ENCODE data around the gene UPK1A. TPM values are rescaled to one million over a fixed set of nuclear protein-coding genes. Genes with fewer than 3 reads are reported as not detected.

UPK1A gene
- polyA plus RNA-seq: under 1 TPM in 1 of 4 donors, not detected in 3; 0.07 TPM
- long read RNA-seq, donor 1: 0 reads
- long read RNA-seq, donor 2: 0 reads
- long read RNA-seq, donor 3: 0 reads
- long read RNA-seq, donor 4: 0 reads
- long read RNA-seq, donor 5: 0 reads
- long read RNA-seq, donor 6: 0 reads
- long read RNA-seq, donor 7: 0 reads
- long read RNA-seq, donor 8: 0 reads
- long read RNA-seq, donor 9: 0 reads
- long read RNA-seq, donor 10, partial matches to known transcripts: 0 of 1 reads
- long read RNA-seq, donor 10, other reads (novel, unspliced or antisense): 0 of 1 reads

- 51 to 66% (median 58%) methylated on average over 16 of the region's 16 CpGs for WGBS, 3 donors
- FAIRE-seq: no peak
- Histone ChIP-seq H3K27ac (ENCODE audit: low read depth in 1 of 3, low read length in 2 of 3) (no peak within 1 kb of the TSS), H3K4me3 (ENCODE audit: low read depth in 1 of 3, low read length in 3 of 3) (no peak within 1 kb of the TSS), H3K36me3 (ENCODE audit: control insufficient read depth in 3 of 3, insufficient read depth in 2 of 3, low read depth in 1 of 3, low read length in 3 of 3) (peaks cover 0 to 13% (median 6%) of the 10 kb centered on the region in 3 donors), H3K9me3 (ENCODE audit: control insufficient read depth in 2 of 2, insufficient read depth in 1 of 2, low read depth in 1 of 2, low read length in 1 of 2) (no peaks in the 10 kb centered on the region), H3K27me3 (ENCODE audit: control insufficient read depth in 3 of 3, insufficient read depth in 3 of 3, low read length in 3 of 3) (peaks cover 0 to 6% (median 5%) of the 10 kb centered on the region in 3 donors), H3K4me1 (ENCODE audit: control insufficient read depth in 3 of 3, insufficient read depth in 2 of 3, low read depth in 1 of 3, low read length in 2 of 3) (no peaks in the 10 kb centered on the region)
- peak in 1 of 2 donors; percentile 7 for DNase-seq
Measured at GRCh38 chr19:35666251-35666913, at the start of gene UPK1A. Gene UPK1A (plus strand): TSS chr19:35666517. CDS start chr19:35666813, 296 bp downstream.

- Histone ChIP-seq H3K27ac (ENCODE audit: low read depth in 1 of 3, low read length in 2 of 3) (no peak overlapping the region), H3K9me3 (ENCODE audit: control insufficient read depth in 2 of 2, insufficient read depth in 1 of 2, low read depth in 1 of 2, low read length in 1 of 2) (no peaks in the 10 kb centered on the region), H3K27me3 (ENCODE audit: control insufficient read depth in 3 of 3, insufficient read depth in 3 of 3, low read length in 3 of 3) (no peaks in the 10 kb centered on the region), H3K4me3 (ENCODE audit: low read depth in 1 of 3, low read length in 3 of 3) (no peak overlapping the region), H3K36me3 (ENCODE audit: control insufficient read depth in 3 of 3, insufficient read depth in 2 of 3, low read depth in 1 of 3, low read length in 3 of 3) (peaks cover 0 to 61% (median 5%) of the 10 kb centered on the region in 3 donors), H3K4me1 (ENCODE audit: control insufficient read depth in 3 of 3, insufficient read depth in 2 of 3, low read depth in 1 of 3, low read length in 2 of 3) (no peaks in the 10 kb centered on the region)
- FAIRE-seq (no peak), DNase-seq (no peak)
- 86 to 90% (median 87%) methylated on average over 7 of the region's 7 CpGs for WGBS, 3 donors
Measured at GRCh38 chr19:35618857-35619256, 47.5 kb upstream of the UPK1A start.

- H3K27ac ChIP-seq (ENCODE audit: low read depth in 1 of 3, low read length in 2 of 3): no peak overlapping the region
- H3K4me1 ChIP-seq (ENCODE audit: control insufficient read depth in 3 of 3, insufficient read depth in 2 of 3, low read depth in 1 of 3, low read length in 2 of 3): no peaks in the 10 kb centered on the region
- peaks cover 0 to 58% (median 5%) of the 10 kb centered on the region in 3 donors for H3K36me3 ChIP-seq (ENCODE audit: control insufficient read depth in 3 of 3, insufficient read depth in 2 of 3, low read depth in 1 of 3, low read length in 3 of 3)
- no peaks in the 10 kb centered on the region for H3K9me3 ChIP-seq (ENCODE audit: control insufficient read depth in 2 of 2, insufficient read depth in 1 of 2, low read depth in 1 of 2, low read length in 1 of 2)
- DNase-seq: no peak
- WGBS, 3 donors: 96 to 98% (median 98%) methylated on average over 10 to 12 of the region's 12 CpGs
- no peaks in the 10 kb centered on the region for H3K27me3 ChIP-seq (ENCODE audit: control insufficient read depth in 3 of 3, insufficient read depth in 3 of 3, low read length in 3 of 3)
- H3K4me3 ChIP-seq (ENCODE audit: low read depth in 1 of 3, low read length in 3 of 3): no peak overlapping the region
- no peak for FAIRE-seq
Measured at GRCh38 chr19:35619290-35619923, 46.9 kb upstream of the UPK1A start.

- Histone ChIP-seq H3K4me3 (ENCODE audit: low read depth in 1 of 3, low read length in 3 of 3) (no peak overlapping the region), H3K27ac (ENCODE audit: low read depth in 1 of 3, low read length in 2 of 3) (no peak overlapping the region), H3K27me3 (ENCODE audit: control insufficient read depth in 3 of 3, insufficient read depth in 3 of 3, low read length in 3 of 3) (no peaks in the 10 kb centered on the region), H3K9me3 (ENCODE audit: control insufficient read depth in 2 of 2, insufficient read depth in 1 of 2, low read depth in 1 of 2, low read length in 1 of 2) (no peaks in the 10 kb centered on the region), H3K4me1 (ENCODE audit: control insufficient read depth in 3 of 3, insufficient read depth in 2 of 3, low read depth in 1 of 3, low read length in 2 of 3) (no peaks in the 10 kb centered on the region), H3K36me3 (ENCODE audit: control insufficient read depth in 3 of 3, insufficient read depth in 2 of 3, low read depth in 1 of 3, low read length in 3 of 3) (peaks cover 0 to 53% (median 5%) of the 10 kb centered on the region in 3 donors)
- DNase-seq (no peak), FAIRE-seq (no peak)
- WGBS, 3 donors: 91 to 92% (median 91%) methylated on average over 13 to 17 of the region's 17 CpGs
Measured at GRCh38 chr19:35620001-35620400, 46.3 kb upstream of the UPK1A start.

- Histone ChIP-seq H3K27ac (ENCODE audit: low read depth in 1 of 3, low read length in 2 of 3) (no peak overlapping the region), H3K36me3 (ENCODE audit: control insufficient read depth in 3 of 3, insufficient read depth in 2 of 3, low read depth in 1 of 3, low read length in 3 of 3) (peaks cover 0 to 48% (median 5%) of the 10 kb centered on the region in 3 donors), H3K4me3 (ENCODE audit: low read depth in 1 of 3, low read length in 3 of 3) (no peak overlapping the region), H3K27me3 (ENCODE audit: control insufficient read depth in 3 of 3, insufficient read depth in 3 of 3, low read length in 3 of 3) (no peaks in the 10 kb centered on the region), H3K9me3 (ENCODE audit: control insufficient read depth in 2 of 2, insufficient read depth in 1 of 2, low read depth in 1 of 2, low read length in 1 of 2) (no peaks in the 10 kb centered on the region), H3K4me1 (ENCODE audit: control insufficient read depth in 3 of 3, insufficient read depth in 2 of 3, low read depth in 1 of 3, low read length in 2 of 3) (no peaks in the 10 kb centered on the region)
- DNase-seq (no peak), FAIRE-seq (no peak)
- 94 to 96% (median 96%) methylated on average over 9 of the region's 9 CpGs for WGBS, 3 donors
Measured at GRCh38 chr19:35621708-35622107, 44.6 kb upstream of the UPK1A start.

GRCh38 chr19:35622750-35623149 is 43.6 kb upstream of the UPK1A start:
- peaks cover 0 to 39% (median 4%) of the 10 kb centered on the region in 3 donors for H3K36me3 ChIP-seq (ENCODE audit: control insufficient read depth in 3 of 3, insufficient read depth in 2 of 3, low read depth in 1 of 3, low read length in 3 of 3)
- no peak overlapping the region for H3K4me3 ChIP-seq (ENCODE audit: low read depth in 1 of 3, low read length in 3 of 3)
- H3K27ac ChIP-seq (ENCODE audit: low read depth in 1 of 3, low read length in 2 of 3): no peak overlapping the region
- no peak for FAIRE-seq
- H3K9me3 ChIP-seq (ENCODE audit: control insufficient read depth in 2 of 2, insufficient read depth in 1 of 2, low read depth in 1 of 2, low read length in 1 of 2): no peaks in the 10 kb centered on the region
- WGBS, 3 donors: 90 to 97% (median 92%) methylated on average over 11 to 13 of the region's 13 CpGs
- no peak for DNase-seq
- no peaks in the 10 kb centered on the region for H3K27me3 ChIP-seq (ENCODE audit: control insufficient read depth in 3 of 3, insufficient read depth in 3 of 3, low read length in 3 of 3)
- H3K4me1 ChIP-seq (ENCODE audit: control insufficient read depth in 3 of 3, insufficient read depth in 2 of 3, low read depth in 1 of 3, low read length in 2 of 3): no peaks in the 10 kb centered on the region

GRCh38 chr19:35623327-35624010 is 42.8 kb upstream of the UPK1A start:
- H3K27ac ChIP-seq (ENCODE audit: low read depth in 1 of 3, low read length in 2 of 3): no peak overlapping the region
- H3K9me3 ChIP-seq (ENCODE audit: control insufficient read depth in 2 of 2, insufficient read depth in 1 of 2, low read depth in 1 of 2, low read length in 1 of 2): no peaks in the 10 kb centered on the region
- no peaks in the 10 kb centered on the region for H3K27me3 ChIP-seq (ENCODE audit: control insufficient read depth in 3 of 3, insufficient read depth in 3 of 3, low read length in 3 of 3)
- WGBS, 3 donors: 90 to 93% (median 91%) methylated on average over 6 of the region's 6 CpGs
- peaks cover 0 to 34% (median 2%) of the 10 kb centered on the region in 3 donors for H3K36me3 ChIP-seq (ENCODE audit: control insufficient read depth in 3 of 3, insufficient read depth in 2 of 3, low read depth in 1 of 3, low read length in 3 of 3)
- no peak for DNase-seq
- H3K4me1 ChIP-seq (ENCODE audit: control insufficient read depth in 3 of 3, insufficient read depth in 2 of 3, low read depth in 1 of 3, low read length in 2 of 3): no peaks in the 10 kb centered on the region
- H3K4me3 ChIP-seq (ENCODE audit: low read depth in 1 of 3, low read length in 3 of 3): no peak overlapping the region
- FAIRE-seq: no peak

GRCh38 chr19:35628264-35628564 is 38.1 kb upstream of the UPK1A start:
- H3K9me3 ChIP-seq (ENCODE audit: control insufficient read depth in 2 of 2, insufficient read depth in 1 of 2, low read depth in 1 of 2, low read length in 1 of 2): no peaks in the 10 kb centered on the region
- H3K36me3 ChIP-seq (ENCODE audit: control insufficient read depth in 3 of 3, insufficient read depth in 2 of 3, low read depth in 1 of 3, low read length in 3 of 3): peaks cover 6 to 29% (median 7%) of the 10 kb centered on the region in 3 donors
- H3K27me3 ChIP-seq (ENCODE audit: control insufficient read depth in 3 of 3, insufficient read depth in 3 of 3, low read length in 3 of 3): no peaks in the 10 kb centered on the region
- H3K4me3 ChIP-seq (ENCODE audit: low read depth in 1 of 3, low read length in 3 of 3): peak overlapping the region; percentile 70 to 86 (median 72)
- H3K4me1 ChIP-seq (ENCODE audit: control insufficient read depth in 3 of 3, insufficient read depth in 2 of 3, low read depth in 1 of 3, low read length in 2 of 3): no peaks in the 10 kb centered on the region
- WGBS, 3 donors: 10 to 19% (median 18%) methylated on average over 9 of the region's 9 CpGs
- FAIRE-seq (no peak), DNase-seq (no peak)
- peak overlapping the region; percentile 74 to 98 (median 97) for H3K27ac ChIP-seq (ENCODE audit: low read depth in 1 of 3, low read length in 2 of 3)
